HEK293 (cell line): ENCODE results near the gene GPRIN2.
A peak's percentile ranks its signal among the peaks of the same experiment; 100 is the strongest.
"Not testable (repeated sequence)": the region's sequence is repeated elsewhere in the genome, so short reads cannot be mapped to it uniquely, and the experiment has no call there.

Experiments
- CTCF ChIA-PET: fragments of 350-600 bp; formaldehyde crosslinking; extraction: SDS; loops from one replicate; lab custom pipeline; 2021; ENCODE audit warnings: antibody characterized with exemption; lab: Yijun Ruan, JAX
- POLR2A ChIA-PET: fragments of 300-600 bp; formaldehyde crosslinking; extraction: SDS; loops from one replicate; lab custom pipeline; 2020; ENCODE audit warnings: antibody characterized with exemption, inconsistent platforms; lab: Yijun Ruan, JAX
- H3K27ac ChIP-seq: fragments of 200-500 bp; sonication (Bioruptor generic); 2 replicates; pipeline ENCODE4 v1.5.1; 2014; ENCODE audit warnings: low read depth, low read length, control low read depth, inconsistent platforms; ENCODE audit errors: extremely low read depth
- H3K36me3 ChIP-seq, 2 experiments: fragments of 200-500 bp in 1 of 2; sonication (Bioruptor generic) in 1 of 2; 1 replicate in 1 of 2; 2 replicates in 1 of 2; pipeline ENCODE4 v1.5.1; 2014 to 2017; ENCODE audit warnings: inconsistent platforms in 2 of 2, low read length in 2 of 2; ENCODE audit not compliant: control insufficient read depth in 2 of 2, insufficient read depth in 1 of 2
- H3K4me1 ChIP-seq: fragments of 200-500 bp; sonication (Bioruptor generic); 2 replicates; pipeline ENCODE4 v1.5.1; 2014; ENCODE audit warnings: mild to moderate bottlenecking, low read length, inconsistent platforms; ENCODE audit not compliant: control insufficient read depth, insufficient read depth
- H3K4me3 ChIP-seq: 2 replicates; pipeline ENCODE4 v1.5.1; 2011; ENCODE audit warnings: low read depth, mild to moderate bottlenecking, control low read depth, low read length, moderate library complexity
- H3K9me3 ChIP-seq: fragments of 200-500 bp; sonication (Bioruptor generic); 2 replicates; pipeline ENCODE4 v1.5.1; 2014; ENCODE audit warnings: low read depth, low read length, inconsistent platforms; ENCODE audit not compliant: control insufficient read depth, insufficient read depth
- GFI1B ChIP-seq: fragments of 450-650 bp; formaldehyde crosslinking; IDR thresholded peaks from 2 replicates; pipeline ENCODE4 v1.5.1; 2016; ENCODE audit warnings: missing biosample characterization, missing genetic modification characterization
- KLF10 ChIP-seq: fragments of 450-650 bp; IDR thresholded peaks from 2 replicates; pipeline ENCODE4 v1.5.1; 2018; ENCODE audit warnings: missing biosample characterization, mild to moderate bottlenecking, missing genetic modification characterization
- SCRT1 ChIP-seq: fragments of 450-650 bp; formaldehyde crosslinking; IDR thresholded peaks from 2 replicates; pipeline ENCODE4 v1.5.1; 2016; ENCODE audit warnings: missing biosample characterization, missing genetic modification characterization, borderline replicate concordance
- SCRT2 ChIP-seq: fragments of 450-650 bp; formaldehyde crosslinking; IDR thresholded peaks from 2 replicates; pipeline ENCODE4 v1.5.1; 2016; ENCODE audit warnings: missing biosample characterization, missing genetic modification characterization
- ZBTB21 ChIP-seq: fragments of 450-650 bp; formaldehyde crosslinking; IDR thresholded peaks from 2 replicates; pipeline ENCODE4 v1.5.1; 2017; ENCODE audit warnings: missing biosample characterization, missing genetic modification characterization
- ZEB2 ChIP-seq: fragments of 450-650 bp; formaldehyde crosslinking; IDR thresholded peaks from 2 replicates; pipeline ENCODE4 v1.5.1; 2016; ENCODE audit warnings: missing biosample characterization, missing genetic modification characterization
- ZNF16 ChIP-seq: fragments of 450-650 bp; formaldehyde crosslinking; IDR thresholded peaks from 2 replicates; pipeline ENCODE4 v1.5.1; 2016; ENCODE audit warnings: low read depth, missing biosample characterization, missing genetic modification characterization
- ZNF184 ChIP-seq: fragments of 450-650 bp; IDR thresholded peaks from 2 replicates; pipeline ENCODE4 v1.5.1; 2018; ENCODE audit warnings: missing biosample characterization, mild to moderate bottlenecking, missing genetic modification characterization
- ZNF202 ChIP-seq: fragments of 450-650 bp; formaldehyde crosslinking; IDR thresholded peaks from 2 replicates; pipeline ENCODE4 v1.5.1; 2016; ENCODE audit warnings: missing biosample characterization, missing genetic modification characterization, borderline replicate concordance
- ZNF530 ChIP-seq: fragments of 450-650 bp; formaldehyde crosslinking; IDR thresholded peaks from 2 replicates; pipeline ENCODE4 v1.5.1; 2016; ENCODE audit warnings: low read depth, missing biosample characterization, missing genetic modification characterization
- ZNF654 ChIP-seq: fragments of 450-650 bp; formaldehyde crosslinking; IDR thresholded peaks from 2 replicates; pipeline ENCODE4 v1.5.1; 2016; ENCODE audit warnings: low read depth, missing biosample characterization, missing genetic modification characterization
- ZNF785 ChIP-seq: fragments of 450-650 bp; formaldehyde crosslinking; IDR thresholded peaks from 2 replicates; pipeline ENCODE4 v1.5.1; 2016; ENCODE audit warnings: missing biosample characterization, missing genetic modification characterization
- ZSCAN16 ChIP-seq: fragments of 450-650 bp; formaldehyde crosslinking; IDR thresholded peaks from 2 replicates; pipeline ENCODE4 v1.5.1; 2016; ENCODE audit warnings: missing biosample characterization, missing genetic modification characterization
- TF ChIP-seq, protein P1 (sequence below): fragments of 450-650 bp; formaldehyde crosslinking; IDR thresholded peaks from 2 replicates; pipeline ENCODE4 v1.5.1; 2016; ENCODE audit warnings: missing biosample characterization, missing genetic modification characterization
- TF ChIP-seq, protein P2 (sequence below): fragments of 450-650 bp; formaldehyde crosslinking; IDR thresholded peaks from 2 replicates; pipeline ENCODE4 v1.5.1; 2016; ENCODE audit warnings: missing biosample characterization, missing genetic modification characterization
- TF ChIP-seq, protein P3 (sequence below): fragments of 450-650 bp; formaldehyde crosslinking; IDR thresholded peaks from 2 replicates; pipeline ENCODE4 v1.5.1; 2016; ENCODE audit warnings: missing biosample characterization, missing genetic modification characterization
- TF ChIP-seq, protein P4 (sequence below): fragments of 450-650 bp; formaldehyde crosslinking; IDR thresholded peaks from 2 replicates; pipeline ENCODE4 v1.5.1; 2016; ENCODE audit warnings: missing biosample characterization, missing genetic modification characterization

The GPRIN2 gene

DNA sequence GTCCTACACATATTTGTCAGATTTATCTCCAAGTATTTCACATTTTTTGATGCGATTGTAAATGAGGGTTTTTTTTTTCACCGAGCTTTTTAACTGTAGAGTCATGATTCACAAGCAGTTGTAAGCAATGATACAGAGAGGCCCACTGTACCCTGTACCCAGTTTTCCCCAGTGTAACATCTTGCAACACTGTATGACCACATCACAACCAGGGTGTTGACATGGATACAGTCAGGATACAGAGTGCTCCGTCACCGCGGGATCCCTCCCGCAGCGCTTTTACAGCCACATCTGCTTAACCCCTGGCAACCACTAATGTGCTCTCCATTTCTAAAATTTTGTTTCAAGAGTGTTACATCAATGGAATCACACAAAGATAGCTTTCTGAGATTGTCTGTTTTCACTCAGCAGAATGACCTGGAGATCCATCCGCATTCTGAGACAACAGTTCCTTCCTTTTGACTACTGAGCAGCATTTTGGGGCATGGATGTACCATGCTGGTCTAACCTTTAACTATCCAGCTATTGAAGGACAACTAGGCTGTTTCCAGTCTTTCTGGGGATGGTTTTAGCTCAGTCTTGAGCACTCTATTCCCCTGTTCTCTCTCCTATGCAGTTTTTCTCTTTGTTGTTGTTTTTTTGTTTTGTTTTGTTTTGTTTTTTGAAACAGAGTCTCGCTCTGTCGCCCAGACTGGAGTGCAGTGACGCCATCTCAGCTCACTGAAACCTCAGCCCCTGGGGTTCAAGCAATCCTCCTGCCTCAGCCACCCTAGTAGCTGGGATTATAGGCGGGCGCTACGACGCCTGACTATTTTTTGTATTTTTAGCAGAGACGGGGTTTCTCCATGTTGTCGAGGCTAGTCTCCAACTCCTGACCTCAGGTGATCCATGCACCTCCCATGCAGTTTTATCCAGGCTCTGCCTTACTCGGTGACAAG is 25.9 kb downstream of the GPRIN2 start (continued):
- TF ChIP-seq, protein P1, sequence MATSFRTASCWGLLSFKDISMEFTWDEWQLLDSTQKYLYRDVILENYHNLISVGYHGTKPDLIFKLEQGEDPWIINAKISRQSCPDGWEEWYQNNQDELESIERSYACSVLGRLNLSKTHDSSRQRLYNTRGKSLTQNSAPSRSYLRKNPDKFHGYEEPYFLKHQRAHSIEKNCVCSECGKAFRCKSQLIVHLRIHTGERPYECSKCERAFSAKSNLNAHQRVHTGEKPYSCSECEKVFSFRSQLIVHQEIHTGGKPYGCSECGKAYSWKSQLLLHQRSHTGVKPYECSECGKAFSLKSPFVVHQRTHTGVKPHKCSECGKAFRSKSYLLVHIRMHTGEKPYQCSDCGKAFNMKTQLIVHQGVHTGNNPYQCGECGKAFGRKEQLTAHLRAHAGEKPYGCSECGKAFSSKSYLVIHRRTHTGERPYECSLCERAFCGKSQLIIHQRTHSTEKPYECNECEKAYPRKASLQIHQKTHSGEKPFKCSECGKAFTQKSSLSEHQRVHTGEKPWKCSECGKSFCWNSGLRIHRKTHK = no peak
- TF ChIP-seq ZSCAN16 (tag by site-specific recombination) (no peak), ZNF16 (no peak)

DNA sequence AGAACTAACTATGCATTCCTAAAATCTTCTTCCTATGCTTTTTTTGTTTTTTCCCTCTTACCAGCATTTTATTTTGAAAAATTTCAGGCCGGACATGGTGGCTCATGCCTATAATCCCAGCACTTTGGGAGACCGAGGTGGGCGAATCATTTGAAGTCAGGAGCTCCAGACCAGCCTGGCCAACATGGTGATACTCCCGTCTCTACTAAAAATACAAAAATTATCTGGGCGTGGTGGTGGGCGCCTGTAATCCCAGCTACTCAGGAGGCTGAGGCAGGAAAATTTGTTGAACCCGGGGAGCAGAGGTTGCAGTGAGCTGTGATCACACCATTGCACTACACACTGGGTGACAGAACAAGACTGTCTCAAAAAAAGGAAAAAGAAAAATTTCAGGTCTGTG is 26.7 kb downstream of the GPRIN2 start:
- CTCF ChIA-PET = interaction anchor here (0.6 to 2.3 kb wide), 3 partner anchors 13 to 485 kb away, joined by 3 to 6 read pairs (median 6); no protein-coding TSS in a partner anchor
- POLR2A ChIA-PET, H3K9me3 ChIP-seq, H3K36me3 ChIP-seq, H3K27ac ChIP-seq, H3K4me3 ChIP-seq, H3K4me1 ChIP-seq: not testable (repeated sequence)

DNA sequence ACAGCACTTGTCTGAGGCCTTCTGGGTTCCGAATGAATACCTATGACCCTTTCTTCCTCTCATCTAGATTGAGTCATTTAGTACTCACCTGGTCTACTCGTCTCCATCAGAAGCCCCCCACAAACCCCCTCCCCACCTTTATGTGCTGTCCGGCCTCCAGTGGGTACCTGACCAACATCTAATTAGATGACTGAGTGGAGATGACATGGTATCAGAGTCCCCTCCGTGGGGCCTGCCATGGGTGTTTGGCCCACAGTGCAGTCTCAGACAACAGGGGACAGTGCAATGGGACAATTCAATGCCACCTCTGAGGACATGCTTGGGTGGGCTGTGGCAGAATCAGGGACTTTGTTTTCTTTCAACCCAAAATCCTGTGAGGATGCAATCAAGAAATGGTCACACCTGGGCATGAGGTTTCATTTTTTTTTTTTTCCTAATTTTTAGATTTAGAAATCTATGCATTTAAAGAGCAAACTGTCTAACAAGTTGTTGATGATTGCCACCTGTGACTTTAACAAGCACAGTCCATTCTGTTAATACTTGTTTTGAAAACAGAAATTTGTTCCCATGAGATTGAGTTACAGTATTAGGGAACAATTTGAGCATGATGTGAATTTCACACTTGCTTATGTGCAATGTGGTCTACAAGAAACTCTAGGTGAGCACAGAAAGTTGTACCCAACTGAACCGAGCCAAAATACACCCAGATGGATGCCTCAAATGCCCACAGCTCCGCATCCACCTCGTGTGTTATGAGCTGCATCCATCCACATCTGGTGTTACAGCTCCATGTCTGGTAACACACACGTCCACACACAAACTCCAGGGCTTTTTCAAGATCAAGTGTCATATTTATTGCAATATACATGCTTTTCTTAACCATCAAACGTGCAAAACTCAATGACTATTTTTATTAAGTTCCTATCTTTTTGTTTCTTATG is 27.5 kb downstream of the GPRIN2 start:
- POLR2A ChIA-PET = no interaction called here
- H3K36me3 ChIP-seq = no peaks in the 10 kb centered on the region; a peak in 1 of 3 replicates
- H3K4me1 ChIP-seq = no peaks in the 10 kb centered on the region
- CTCF ChIA-PET = interaction anchor here (1.2 kb wide), 1 partner anchor 11 kb away, joined by 3 read pairs; no protein-coding TSS in a partner anchor
- H3K27ac ChIP-seq = no peak overlapping the region
- no peaks in the 10 kb centered on the region for H3K9me3 ChIP-seq
- no peak for TF ChIP-seq KLF10 (tag by site-specific recombination)
- TF ChIP-seq GFI1B = no peak
- TF ChIP-seq, protein P2, sequence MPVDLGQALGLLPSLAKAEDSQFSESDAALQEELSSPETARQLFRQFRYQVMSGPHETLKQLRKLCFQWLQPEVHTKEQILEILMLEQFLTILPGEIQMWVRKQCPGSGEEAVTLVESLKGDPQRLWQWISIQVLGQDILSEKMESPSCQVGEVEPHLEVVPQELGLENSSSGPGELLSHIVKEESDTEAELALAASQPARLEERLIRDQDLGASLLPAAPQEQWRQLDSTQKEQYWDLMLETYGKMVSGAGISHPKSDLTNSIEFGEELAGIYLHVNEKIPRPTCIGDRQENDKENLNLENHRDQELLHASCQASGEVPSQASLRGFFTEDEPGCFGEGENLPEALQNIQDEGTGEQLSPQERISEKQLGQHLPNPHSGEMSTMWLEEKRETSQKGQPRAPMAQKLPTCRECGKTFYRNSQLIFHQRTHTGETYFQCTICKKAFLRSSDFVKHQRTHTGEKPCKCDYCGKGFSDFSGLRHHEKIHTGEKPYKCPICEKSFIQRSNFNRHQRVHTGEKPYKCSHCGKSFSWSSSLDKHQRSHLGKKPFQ (tag by site-specific recombination) = no peak
- TF ChIP-seq, protein P3, sequence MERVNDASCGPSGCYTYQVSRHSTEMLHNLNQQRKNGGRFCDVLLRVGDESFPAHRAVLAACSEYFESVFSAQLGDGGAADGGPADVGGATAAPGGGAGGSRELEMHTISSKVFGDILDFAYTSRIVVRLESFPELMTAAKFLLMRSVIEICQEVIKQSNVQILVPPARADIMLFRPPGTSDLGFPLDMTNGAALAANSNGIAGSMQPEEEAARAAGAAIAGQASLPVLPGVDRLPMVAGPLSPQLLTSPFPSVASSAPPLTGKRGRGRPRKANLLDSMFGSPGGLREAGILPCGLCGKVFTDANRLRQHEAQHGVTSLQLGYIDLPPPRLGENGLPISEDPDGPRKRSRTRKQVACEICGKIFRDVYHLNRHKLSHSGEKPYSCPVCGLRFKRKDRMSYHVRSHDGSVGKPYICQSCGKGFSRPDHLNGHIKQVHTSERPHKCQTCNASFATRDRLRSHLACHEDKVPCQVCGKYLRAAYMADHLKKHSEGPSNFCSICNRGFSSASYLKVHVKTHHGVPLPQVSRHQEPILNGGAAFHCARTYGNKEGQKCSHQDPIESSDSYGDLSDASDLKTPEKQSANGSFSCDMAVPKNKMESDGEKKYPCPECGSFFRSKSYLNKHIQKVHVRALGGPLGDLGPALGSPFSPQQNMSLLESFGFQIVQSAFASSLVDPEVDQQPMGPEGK (tag by site-specific recombination) = no peak
- no peak for TF ChIP-seq ZNF654 (tag by site-specific recombination)
- TF ChIP-seq, protein P4, sequence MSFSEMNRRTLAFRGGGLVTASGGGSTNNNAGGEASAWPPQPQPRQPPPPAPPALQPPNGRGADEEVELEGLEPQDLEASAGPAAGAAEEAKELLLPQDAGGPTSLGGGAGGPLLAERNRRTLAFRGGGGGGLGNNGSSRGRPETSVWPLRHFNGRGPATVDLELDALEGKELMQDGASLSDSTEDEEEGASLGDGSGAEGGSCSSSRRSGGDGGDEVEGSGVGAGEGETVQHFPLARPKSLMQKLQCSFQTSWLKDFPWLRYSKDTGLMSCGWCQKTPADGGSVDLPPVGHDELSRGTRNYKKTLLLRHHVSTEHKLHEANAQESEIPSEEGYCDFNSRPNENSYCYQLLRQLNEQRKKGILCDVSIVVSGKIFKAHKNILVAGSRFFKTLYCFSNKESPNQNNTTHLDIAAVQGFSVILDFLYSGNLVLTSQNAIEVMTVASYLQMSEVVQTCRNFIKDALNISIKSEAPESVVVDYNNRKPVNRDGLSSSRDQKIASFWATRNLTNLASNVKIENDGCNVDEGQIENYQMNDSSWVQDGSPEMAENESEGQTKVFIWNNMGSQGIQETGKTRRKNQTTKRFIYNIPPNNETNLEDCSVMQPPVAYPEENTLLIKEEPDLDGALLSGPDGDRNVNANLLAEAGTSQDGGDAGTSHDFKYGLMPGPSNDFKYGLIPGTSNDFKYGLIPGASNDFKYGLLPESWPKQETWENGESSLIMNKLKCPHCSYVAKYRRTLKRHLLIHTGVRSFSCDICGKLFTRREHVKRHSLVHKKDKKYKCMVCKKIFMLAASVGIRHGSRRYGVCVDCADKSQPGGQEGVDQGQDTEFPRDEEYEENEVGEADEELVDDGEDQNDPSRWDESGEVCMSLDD (tag by site-specific recombination) = no peak
- TF ChIP-seq ZNF184 (tag by site-specific recombination) = no peak
- peak; percentile 59; the same call in 1 of the 2 replicates for TF ChIP-seq SCRT2
- no peak for TF ChIP-seq ZBTB21 (tag by site-specific recombination)
- no peak for TF ChIP-seq ZNF785 (tag by site-specific recombination)
- no peak for TF ChIP-seq ZNF202 (tag by site-specific recombination)
- no peak for TF ChIP-seq ZNF530 (tag by site-specific recombination)
- TF ChIP-seq SCRT1 (tag by site-specific recombination) = peak; percentile 89
- TF ChIP-seq ZEB2 (tag by site-specific recombination) = no peak
- TF ChIP-seq, all 188 proteins: peak for 2
- H3K4me3 ChIP-seq = no peak overlapping the region
